Right hindlimb (tissue), 1 donor: Measurements from ENCODE around the gene THYN1.

Experiments used
- DNase-seq: peaks from one replicate; pipeline ENCODE4 v3.0.0-alpha.2; 2018

The THYN1 gene

GRCh38 chr11:134246100-134246499 lies 7.1 kb downstream of the THYN1 start:
- no peak for DNase-seq

- DNase-seq: no peak
These were observed 7.7 kb downstream of the THYN1 start for GRCh38 chr11:134245434-134245833.

- DNase-seq: no peak
These were observed 8.6 kb downstream of the THYN1 start for GRCh38 chr11:134244593-134244992.

- no peak for DNase-seq
These were observed 9.2 kb downstream of the THYN1 start for GRCh38 chr11:134243913-134244312.

- no peak for DNase-seq
These were observed 10.8 kb downstream of the THYN1 start for GRCh38 chr11:134242376-134242775.

- DNase-seq: no peak
These were observed 12.6 kb downstream of the THYN1 start for GRCh38 chr11:134240592-134240991.

GRCh38 chr11:134238956-134239355 lies 14.2 kb downstream of the THYN1 start:
- no peak for DNase-seq

- DNase-seq: no peak
These were observed 15.6 kb downstream of the THYN1 start for GRCh38 chr11:134237557-134237922.

DNA sequence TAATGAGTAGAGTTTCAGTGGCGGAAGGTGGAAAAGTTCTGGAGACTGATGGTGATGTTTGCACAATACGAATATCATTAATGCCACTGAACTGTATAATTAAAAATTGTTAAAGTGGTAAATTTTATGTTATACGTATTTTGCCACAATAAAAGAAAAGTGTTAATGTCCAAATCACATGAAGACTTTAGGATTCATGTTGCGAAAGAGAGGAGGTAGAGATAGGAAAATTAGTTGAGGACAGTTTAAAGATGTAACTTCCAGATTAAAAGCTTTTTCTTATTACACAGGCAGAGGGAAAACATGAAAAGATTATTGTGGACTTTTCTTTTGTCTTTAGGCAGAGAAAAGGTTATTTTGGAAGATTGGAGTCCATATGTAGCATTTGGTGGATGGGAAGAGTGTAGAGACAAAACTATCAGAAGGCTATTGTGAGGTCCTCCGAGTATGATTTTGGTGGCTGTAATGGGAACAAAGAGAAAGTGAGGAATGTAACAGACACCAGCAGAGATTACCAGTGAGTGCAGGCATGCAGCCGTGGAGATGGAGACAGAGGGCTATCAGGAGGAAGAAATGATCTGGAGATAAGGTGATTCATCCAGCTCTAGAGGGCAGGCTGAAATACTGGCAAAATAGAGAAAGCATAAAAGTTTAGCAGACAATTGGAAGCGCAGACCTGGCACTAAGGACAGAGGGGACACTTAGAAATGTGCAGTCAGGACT lies 16.2 kb downstream of the THYN1 start:
- no peak for DNase-seq

GRCh38 chr11:134235399-134235798 lies 17.8 kb downstream of the THYN1 start:
- no peak for DNase-seq

- no peak for DNase-seq
These were observed 19.4 kb downstream of the THYN1 start for GRCh38 chr11:134233729-134234179.

DNA sequence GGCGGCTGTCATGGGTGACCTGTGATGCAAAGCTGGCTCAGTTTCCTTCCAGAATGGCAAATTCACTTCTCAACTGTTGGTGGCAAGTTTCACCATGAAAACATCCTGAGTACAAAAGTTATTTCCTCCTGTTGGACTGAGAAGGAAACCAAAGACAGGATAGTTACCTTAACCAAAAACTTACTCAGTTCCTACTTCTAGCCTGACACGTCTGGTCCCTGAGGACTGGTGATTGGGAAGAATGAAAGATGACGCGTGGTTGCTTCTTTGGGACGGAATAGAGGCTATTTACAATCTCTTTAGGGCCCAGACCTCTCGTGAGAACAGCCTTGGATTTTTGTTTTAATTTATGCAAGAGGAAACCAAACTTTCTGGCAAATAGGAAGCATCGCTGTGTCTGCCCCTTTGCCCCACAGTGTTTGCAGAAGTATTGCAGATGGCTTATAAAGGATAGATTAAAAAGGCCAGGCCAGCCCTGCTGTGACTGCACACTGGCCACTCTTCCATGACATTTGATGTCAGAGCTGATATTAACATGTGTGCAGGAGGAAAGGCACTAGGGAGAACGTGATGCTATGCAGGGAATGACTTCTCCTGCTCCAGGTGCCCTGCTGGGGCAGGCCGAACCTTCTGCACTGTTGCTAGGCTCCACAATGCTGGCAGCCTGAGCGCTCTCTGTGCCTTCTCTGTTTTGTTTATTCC lies 21.0 kb downstream of the THYN1 start:
- no peak for DNase-seq

DNA sequence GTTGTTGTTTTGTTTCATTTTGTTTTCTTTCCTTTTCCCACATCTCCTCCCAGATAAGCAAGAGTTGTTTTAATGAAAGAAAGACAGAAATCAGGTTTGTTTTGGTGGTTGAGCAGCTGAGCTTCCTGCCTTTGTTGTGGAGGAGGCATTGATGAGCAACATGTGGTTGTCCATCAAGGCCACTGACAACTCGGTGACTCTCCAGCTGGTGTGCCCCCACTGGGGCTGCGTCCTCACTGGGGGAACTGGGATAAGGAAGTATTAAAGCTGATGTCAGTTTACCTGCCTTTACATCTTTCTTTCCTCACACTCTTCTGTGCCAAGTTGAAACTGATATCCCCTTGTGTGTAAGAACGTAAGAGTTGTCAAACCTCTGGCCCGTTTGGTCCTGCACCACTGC lies 22.8 kb downstream of the THYN1 start:
- no peak for DNase-seq

GRCh38 chr11:134229126-134229790 lies 23.9 kb downstream of the THYN1 start:
- DNase-seq: no peak

DNA sequence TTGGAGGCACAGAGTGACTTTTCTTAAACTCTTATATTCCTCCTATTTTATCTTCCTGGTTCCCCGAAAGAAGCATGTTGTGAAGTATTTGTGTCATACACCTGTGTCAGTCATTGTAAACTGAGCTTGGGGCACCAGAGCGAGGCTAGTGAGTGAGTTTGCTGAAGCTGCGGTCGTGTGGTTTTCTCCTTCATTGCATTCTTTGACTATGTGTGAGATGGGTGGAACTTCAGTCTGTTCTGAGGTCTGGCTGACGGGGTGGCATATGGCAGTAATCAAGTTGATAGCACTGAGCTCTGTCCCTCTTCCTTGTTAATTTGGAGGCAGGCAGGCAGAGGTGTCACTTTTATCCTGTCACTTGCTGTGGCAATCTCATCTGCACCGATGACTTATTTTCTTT lies 24.5 kb downstream of the THYN1 start:
- no peak for DNase-seq

DNA sequence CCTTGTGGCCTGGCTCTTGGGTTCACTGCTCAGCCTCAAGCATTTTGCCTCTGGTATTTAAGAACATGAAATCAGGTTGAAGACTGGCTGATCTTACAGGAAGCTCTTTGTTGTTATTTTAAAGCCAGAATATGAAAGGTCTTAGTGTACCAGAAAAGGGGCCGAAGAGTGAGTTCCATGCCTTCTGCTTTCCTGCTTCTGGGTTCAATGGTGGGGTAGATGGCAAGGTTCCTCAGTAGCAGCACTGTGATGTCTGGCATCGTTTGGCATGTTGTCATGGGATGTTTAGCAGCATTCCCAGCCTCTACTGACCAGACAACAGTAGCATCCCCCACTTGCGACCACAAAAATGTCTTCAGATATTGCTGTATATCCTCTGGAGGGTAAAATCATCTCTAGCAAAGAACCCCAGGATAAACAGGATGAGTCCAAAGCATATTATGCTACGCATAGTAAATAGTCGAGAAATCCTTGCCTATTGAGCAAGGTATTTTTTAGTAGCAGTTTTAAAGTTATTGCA lies 26.3 kb downstream of the THYN1 start:
- DNase-seq: no peak

- peak; percentile 44 for DNase-seq
These were observed 28.2 kb downstream of the THYN1 start for GRCh38 chr11:134224710-134225664.

DNA sequence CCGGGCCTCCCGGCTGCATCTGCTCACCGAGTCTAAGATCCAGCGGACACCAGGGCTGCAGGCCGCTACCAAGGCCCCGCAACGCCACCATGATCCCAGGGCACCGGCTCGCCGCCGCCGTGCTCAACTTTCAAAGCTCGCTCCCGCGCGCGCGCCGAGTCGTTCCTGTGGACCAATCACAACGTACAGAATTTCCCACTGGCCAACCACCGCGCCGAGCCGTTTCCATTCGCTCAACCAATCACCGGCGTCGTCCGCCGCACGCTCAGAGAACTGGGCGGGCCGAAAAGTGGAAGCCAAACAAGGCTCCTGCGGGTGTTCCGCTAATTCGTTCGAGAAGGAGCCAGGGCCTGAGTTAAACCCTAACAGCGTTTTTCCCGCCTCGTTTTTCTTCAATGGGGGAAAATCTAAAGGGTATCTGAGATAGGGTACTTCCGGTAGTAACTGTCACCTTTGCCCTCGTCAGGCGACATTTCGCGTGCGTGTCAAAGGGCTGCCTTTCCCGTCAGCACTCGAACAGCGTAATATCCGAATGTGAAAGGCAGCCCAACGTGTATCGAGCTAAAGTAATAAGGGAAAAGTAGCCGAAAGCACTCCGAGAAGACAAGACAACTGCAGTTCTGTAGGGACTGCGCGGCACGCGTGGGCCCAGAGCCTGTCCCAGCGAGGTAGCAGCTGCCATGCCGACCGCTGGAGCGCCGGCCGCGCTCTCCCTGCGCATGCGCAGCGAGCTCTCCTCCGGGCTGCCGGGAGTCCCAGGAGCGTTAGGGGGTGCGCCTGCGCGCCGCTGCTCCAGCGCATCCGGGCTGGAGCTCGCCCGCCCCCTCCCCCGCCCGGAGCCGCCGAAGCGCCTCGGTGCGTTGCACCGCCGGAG lies 29.1 kb downstream of the THYN1 start, which contains the start of the genes NCAPD3 and VPS26B:
Gene NCAPD3, minus strand, starts transcription at position 132 of the 874 bp plus-strand sequence. Its CDS starts 41 bp downstream, at position 91.
Gene VPS26B, plus strand, starts transcription at position 836 of the 874 bp plus-strand sequence. CDS start 452 bp downstream, outside the sequence.
- peak; percentile 98 for DNase-seq

- no peak for DNase-seq
These were observed 30.0 kb downstream of the THYN1 start for GRCh38 chr11:134223121-134223520.

- no peak for DNase-seq
These were observed 36.3 kb downstream of the THYN1 start for GRCh38 chr11:134216816-134217215.

DNA sequence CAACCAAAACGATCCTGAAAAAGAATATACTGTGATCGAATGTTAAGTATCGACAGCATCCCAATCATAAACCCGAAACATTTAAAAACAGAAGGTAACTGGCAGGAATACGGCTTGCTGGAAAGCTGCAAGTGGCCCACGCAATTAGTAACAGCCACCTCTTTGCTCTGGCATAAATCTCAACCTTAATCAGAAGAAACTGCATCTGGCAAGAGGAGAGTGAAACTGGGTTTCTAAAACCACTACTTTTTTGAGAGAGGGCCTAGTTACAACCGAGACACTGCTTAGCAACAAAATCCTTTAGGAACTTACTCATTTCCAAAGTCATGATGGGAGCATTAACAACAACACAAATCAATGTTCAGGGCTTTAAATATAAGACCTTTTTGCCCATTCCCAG lies 37.3 kb downstream of the THYN1 start:
- DNase-seq: no peak
